B cell (primary cell): Measurements from ENCODE around the gene PSMD1. TPM values are rescaled to one million over a fixed set of nuclear protein-coding genes. Genes with fewer than 3 reads are reported as not detected.

ENCODE experiments used
- ATAC-seq: fragments of 200-7000 bp; cut with Tn5 transposase; one replicate; pipeline ENCODE4 v1.10.0; 2021; ENCODE audit warnings: low read depth, mild to moderate bottlenecking, moderate number of reproducible peaks, moderate library complexity
- CTCF ChIA-PET: fragments of 350-600 bp; sonication (Branson Sonifier 250); formaldehyde crosslinking; loops from one replicate; lab custom pipeline; 2021; ENCODE audit warnings: antibody characterized with exemption, inconsistent platforms; lab: Charles Lee
- POLR2A ChIA-PET: fragments of 350-600 bp; sonication (Branson Sonifier 250); formaldehyde crosslinking; loops from one replicate; lab custom pipeline; 2021; ENCODE audit warnings: antibody characterized with exemption; lab: Charles Lee
- DNase-seq: peaks from one replicate; pipeline ENCODE4 v3.0.0; 2013
- H2AFZ ChIP-seq: 2 replicates; pipeline ENCODE4 v1.6.1; 2012; ENCODE audit warnings: mild to moderate bottlenecking, low read depth, low read length; ENCODE audit not compliant: insufficient read depth, poor library complexity, severe bottlenecking
- H3K27ac ChIP-seq, 2 donors: 1 replicate in 1 of 2; 2 replicates in 1 of 2; pipeline ENCODE4 v1.5.1; 2012 to 2013; ENCODE audit warnings: low read length in 2 of 2, mild to moderate bottlenecking in 2 of 2, moderate library complexity in 1 of 2
- H3K27me3 ChIP-seq, 4 experiments: fragments of 200-600 bp in 1 of 4; sonication (generic) in 1 of 4; replicated peaks in 1 of 4; 1 replicate in 2 of 4; 2 replicates in 2 of 4; pipeline versions ENCODE4 v1.6.1 to v1.7.0; 2013 to 2016; ENCODE audit warnings: low read length in 3 of 4, mild to moderate bottlenecking in 2 of 4, mixed read lengths in 1 of 4, moderate library complexity in 1 of 4; ENCODE audit not compliant: insufficient read depth in 4 of 4, control insufficient read depth in 3 of 4; ENCODE audit errors: control extremely low read depth in 1 of 4
- H3K36me3 ChIP-seq, 2 experiments: replicated peaks in 1 of 2; 1 replicate in 1 of 2; 2 replicates in 1 of 2; pipeline versions ENCODE4 v1.6.1 to v1.7.1; 2013; ENCODE audit warnings: low read length in 1 of 2; ENCODE audit not compliant: insufficient read depth in 2 of 2, control insufficient read depth in 1 of 2; ENCODE audit errors: control extremely low read depth in 1 of 2, extremely low read depth in 1 of 2
- H3K4me1 ChIP-seq, 2 donors: fragments of 200-600 bp in 1 of 2; sonication (generic) in 1 of 2; 1 replicate in 1 of 2; 2 replicates in 1 of 2; pipeline versions ENCODE4 v1.5.1 to v1.6.1; 2013 to 2017; ENCODE audit warnings: low read length in 2 of 2; ENCODE audit not compliant: control insufficient read depth in 2 of 2, insufficient read depth in 2 of 2
- H3K4me2 ChIP-seq: replicated peaks from 2 replicates; pipeline ENCODE3; 2012; ENCODE audit warnings: mild to moderate bottlenecking, low read depth, low read length; ENCODE audit not compliant: poor library complexity, severe bottlenecking
- H3K4me3 ChIP-seq, 5 experiments: fragments of 200-600 bp in 1 of 5; sonication (generic) in 1 of 5; 1 replicate in 3 of 5; 2 replicates in 2 of 5; pipeline versions ENCODE4 v1.5.1 to v1.7.0; 2011 to 2016; ENCODE audit warnings: low read length in 4 of 5, mild to moderate bottlenecking in 4 of 5, low read depth in 2 of 5, control low read depth in 1 of 5, moderate library complexity in 1 of 5; ENCODE audit not compliant: insufficient read depth in 1 of 5; ENCODE audit errors: control extremely low read depth in 1 of 5, extremely low read depth in 1 of 5
- H3K79me2 ChIP-seq: fragments of 200-600 bp; sonication (generic); one replicate; pipeline ENCODE4 v1.6.0; 2016; ENCODE audit warnings: low read length; ENCODE audit not compliant: control insufficient read depth, insufficient read depth
- H3K9ac ChIP-seq: fragments of 200-600 bp; sonication (generic); 2 replicates; pipeline ENCODE4 v1.6.1; 2017; ENCODE audit warnings: mild to moderate bottlenecking, low read length, moderate library complexity
- H3K9me3 ChIP-seq, 3 donors: one replicate each; pipeline versions ENCODE4 v1.6.1 to v1.7.1; 2013; ENCODE audit warnings: low read length in 2 of 3; ENCODE audit not compliant: control insufficient read depth in 2 of 3, insufficient read depth in 1 of 3; ENCODE audit errors: control extremely low read depth in 1 of 3
- H4K20me1 ChIP-seq: 2 replicates; pipeline ENCODE4 v1.6.0; 2012; ENCODE audit warnings: mild to moderate bottlenecking, low read length; ENCODE audit not compliant: insufficient read depth, control insufficient read depth, poor library complexity, severe bottlenecking
- H3K27ac Mint-ChIP-seq: one replicate; pipeline ENCODE4 v1.8.0; 2021; ENCODE audit warnings: mixed read lengths
- H3K27me3 Mint-ChIP-seq: one replicate; pipeline ENCODE4 v1.8.0; 2021; ENCODE audit warnings: mixed read lengths
- H3K4me1 Mint-ChIP-seq: one replicate; pipeline ENCODE4 v1.8.0; 2021; ENCODE audit warnings: mixed read lengths
- H3K4me3 Mint-ChIP-seq: one replicate; pipeline ENCODE4 v1.8.0; 2021; ENCODE audit warnings: mixed read lengths
- H3K9me3 Mint-ChIP-seq: one replicate; pipeline ENCODE4 v1.8.0; 2022; ENCODE audit warnings: mixed read lengths; ENCODE audit not compliant: insufficient read depth
- CTCF ChIP-seq: fragments of 200-600 bp; IDR thresholded peaks from one replicate; pipeline ENCODE4 v1.8.0; 2022; ENCODE audit warnings: antibody characterized with exemption, mild to moderate bottlenecking
- EZH2 ChIP-seq: IDR thresholded peaks from 2 replicates; pipeline ENCODE4 v1.6.1; 2012; ENCODE audit warnings: borderline replicate concordance, low read depth, mild to moderate bottlenecking, moderate library complexity, low read length; ENCODE audit not compliant: insufficient read depth, poor library complexity, severe bottlenecking
- WGBS: methylation state at CpG from one replicate; pipeline ENCODE4 v1.1.5; 2013; ENCODE audit warnings: missing lambda C conversion rate; ENCODE audit not compliant: insufficient coverage; 5-methylcytosine and 5-hydroxymethylcytosine counted together
- intact Hi-C: fragments of 100-400 bp; cut with micrococcal nuclease; formaldehyde crosslinking; loops from one replicate; pipeline ENCODE4 v1.10.0; 2022
- polyA plus RNA-seq: library from polyadenylated mRNA; depleted of rRNA; stranded (reverse); fragments of >200 nt; gene quantifications from 2 replicates; pipeline ENCODE4 v1.2.3, GENCODE V29; 2012
- total RNA-seq, 2 donors: library from RNA; stranded (reverse); fragments of 120-200 nt in 1 of 2; gene quantifications; 1 replicate in 1 of 2; 2 replicates in 1 of 2; pipeline versions ENCODE4 v1.2.3 to v1.2.4, GENCODE V29; 2013 to 2022

PSMD1 gene
- total and polyA plus RNA-seq, 2 donors (not counting 1 experiment from before 2014, with no cell fraction given) = 21.5 to 48.2 TPM

- ChIA-PET POLR2A (no interaction called here), CTCF (no interaction called here)
- no peaks in the 10 kb centered on the region for H3K9me3 ChIP-seq
- no peak overlapping the region for H3K9ac ChIP-seq
- H2AFZ ChIP-seq = no peak overlapping the region
- Mint-ChIP-seq H3K27me3 (peaks cover 53% of the 10 kb centered on the region), H3K4me1 (peaks cover 12% of the 10 kb centered on the region), H3K27ac (no peak overlapping the region), H3K4me3 (peak overlapping the region; percentile 23), H3K9me3 (no peaks in the 10 kb centered on the region)
- TF ChIP-seq CTCF = no peak
- TF ChIP-seq EZH2 = no peak
- no peak overlapping the region for H3K4me2 ChIP-seq
- H4K20me1 ChIP-seq = no peaks in the 10 kb centered on the region
- H3K27ac ChIP-seq = no peak overlapping the region
- 83% methylated on average over 6 of the region's 12 CpGs for WGBS
- no peak overlapping the region for H3K4me3 ChIP-seq
- no peak for DNase-seq
- intact Hi-C loops = loop anchor here (2.0 kb wide), 1 partner anchor 16 kb away; no protein-coding TSS in a partner anchor
- no peaks in the 10 kb centered on the region for H3K36me3 ChIP-seq
- peaks cover 14 to 16% of the 10 kb centered on the region in 2 donors for H3K4me1 ChIP-seq
- H3K79me2 ChIP-seq = no peaks in the 10 kb centered on the region
- H3K27me3 ChIP-seq = peaks cover 0 to 40% (median 16%) of the 10 kb centered on the region in 4 experiments
- no peak for ATAC-seq
Measured at GRCh38 chr2:231036578-231037106, 20.0 kb upstream of the PSMD1 start.

- peak within 1 kb of the TSS in 1 of 5 experiments; percentile 17 for H3K4me3 ChIP-seq
- H3K27ac Mint-ChIP-seq = no peak within 1 kb of the TSS
Measured at GRCh38 chr2:231037202-231037730, 19.4 kb upstream of the PSMD1 start, which contains the start of gene C2orf72. C2orf72 (plus strand) TSS chr2:231037523; CDS start chr2:231037566, 43 bp downstream.

More at GRCh38 chr2:231037202-231037730, 19.4 kb upstream of the PSMD1 start, which contains the start of gene C2orf72:
- Histone ChIP-seq H3K9me3 (no peaks in the 10 kb centered on the region), H3K79me2 (no peaks in the 10 kb centered on the region), H3K9ac (no peak within 1 kb of the TSS), H3K36me3 (no peaks in the 10 kb centered on the region), H4K20me1 (no peaks in the 10 kb centered on the region), H3K4me1 (peaks cover 14 to 16% of the 10 kb centered on the region in 2 donors), H3K4me2 (peak within 1 kb of the TSS; percentile 68), H3K27me3 (peaks cover 0 to 45% (median 16%) of the 10 kb centered on the region in 4 experiments), H3K27ac (no peak within 1 kb of the TSS), H2AFZ (no peak within 1 kb of the TSS)
- peaks cover 58% of the 10 kb centered on the region for H3K27me3 Mint-ChIP-seq
- CTCF ChIA-PET = no interaction called here
- intact Hi-C loops = loop anchor here (2.0 kb wide), 1 partner anchor 16 kb away; no protein-coding TSS in a partner anchor
- POLR2A ChIA-PET = no interaction called here
- WGBS = 2% methylated on average over 61 of the region's 61 CpGs
- peak; percentile 40 for DNase-seq
- ATAC-seq = no peak
- H3K4me3 Mint-ChIP-seq = peak within 1 kb of the TSS; percentile 66
- no peaks in the 10 kb centered on the region for H3K9me3 Mint-ChIP-seq
- H3K4me1 Mint-ChIP-seq = peaks cover 12% of the 10 kb centered on the region
- TF ChIP-seq CTCF = no peak
- TF ChIP-seq EZH2 = no peak
